NB4 (cell line): ENCODE measurements around the gene SPATA16.

ENCODE experiments used
- POLR2A ChIP-seq: IDR thresholded peaks from 2 replicates; pipeline ENCODE4 v1.6.1; 2011; ENCODE audit warnings: mild to moderate bottlenecking; ENCODE audit not compliant: insufficient read length; ENCODE audit errors: extremely low read depth
- TF ChIP-seq, protein P1 (sequence below): IDR thresholded peaks from one replicate; pipeline ENCODE4 v1.5.1; 2012; ENCODE audit warnings: low read depth, low read length
- TF ChIP-seq, protein P2 (sequence below): IDR thresholded peaks from 2 replicates; pipeline ENCODE4 v1.6.1; 2011; ENCODE audit warnings: low read depth, low read length

DNA sequence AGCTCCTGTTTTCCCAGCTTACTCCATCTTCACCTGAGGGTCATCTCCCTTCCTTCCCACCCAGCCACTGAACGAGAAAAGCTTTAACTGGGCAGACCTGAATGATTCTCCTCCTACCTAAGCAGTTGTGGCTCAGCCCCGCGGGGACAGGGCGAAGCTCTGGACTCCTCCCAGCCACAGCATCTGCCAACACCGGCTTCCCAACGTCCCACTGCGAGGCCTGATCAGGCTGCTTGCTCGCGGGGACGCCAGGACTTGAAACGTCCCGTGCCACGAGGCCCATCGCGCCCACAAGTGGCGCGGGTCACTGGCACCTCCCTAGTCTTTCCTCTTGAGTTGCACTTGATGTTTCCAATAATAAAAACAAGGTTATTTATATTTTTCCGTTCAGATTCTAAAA is at the start of gene SPATA16:
- TF ChIP-seq, protein P1, sequence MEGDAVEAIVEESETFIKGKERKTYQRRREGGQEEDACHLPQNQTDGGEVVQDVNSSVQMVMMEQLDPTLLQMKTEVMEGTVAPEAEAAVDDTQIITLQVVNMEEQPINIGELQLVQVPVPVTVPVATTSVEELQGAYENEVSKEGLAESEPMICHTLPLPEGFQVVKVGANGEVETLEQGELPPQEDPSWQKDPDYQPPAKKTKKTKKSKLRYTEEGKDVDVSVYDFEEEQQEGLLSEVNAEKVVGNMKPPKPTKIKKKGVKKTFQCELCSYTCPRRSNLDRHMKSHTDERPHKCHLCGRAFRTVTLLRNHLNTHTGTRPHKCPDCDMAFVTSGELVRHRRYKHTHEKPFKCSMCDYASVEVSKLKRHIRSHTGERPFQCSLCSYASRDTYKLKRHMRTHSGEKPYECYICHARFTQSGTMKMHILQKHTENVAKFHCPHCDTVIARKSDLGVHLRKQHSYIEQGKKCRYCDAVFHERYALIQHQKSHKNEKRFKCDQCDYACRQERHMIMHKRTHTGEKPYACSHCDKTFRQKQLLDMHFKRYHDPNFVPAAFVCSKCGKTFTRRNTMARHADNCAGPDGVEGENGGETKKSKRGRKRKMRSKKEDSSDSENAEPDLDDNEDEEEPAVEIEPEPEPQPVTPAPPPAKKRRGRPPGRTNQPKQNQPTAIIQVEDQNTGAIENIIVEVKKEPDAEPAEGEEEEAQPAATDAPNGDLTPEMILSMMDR = no peak
- TF ChIP-seq, protein P2, sequence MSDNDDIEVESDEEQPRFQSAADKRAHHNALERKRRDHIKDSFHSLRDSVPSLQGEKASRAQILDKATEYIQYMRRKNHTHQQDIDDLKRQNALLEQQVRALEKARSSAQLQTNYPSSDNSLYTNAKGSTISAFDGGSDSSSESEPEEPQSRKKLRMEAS = no peak
- TF ChIP-seq POLR2A = no peak
